Measurements from ENCODE around the gene FANCB. TPM values are rescaled to one million over a fixed set of nuclear protein-coding genes. Genes with fewer than 3 reads are reported as not detected.

The FANCB gene
- total and polyA plus RNA-seq, 9 of the 15 experiments (the other 6 are each of a cell fraction or from before 2014, with no cell fraction given), result 6.5 to 21.3 (median 14.6) TPM

GRCh38 chrX:14896273-14896672, 23.4 kb upstream of the FANCB start:
- 0 out of 3 replicates have a peak, but pooled peaks cover 2% of the 10 kb centered on the region for H3K36me3 ChIP-seq (ENCODE audit: control insufficient read depth, insufficient read depth, low read length)
- no peak overlapping the region for H3K9ac ChIP-seq (ENCODE audit: insufficient read depth in 1 of 2, low read depth in 2 of 2, low read length in 2 of 2)
- ChIA-PET CTCF (ENCODE audit: low intra/inter-chr PET ratio) (no interaction called here), POLR2A (no interaction called here)
- H2AFZ ChIP-seq (ENCODE audit: low read depth, low read length), result no peak overlapping the region
- no peaks in the 10 kb centered on the region for H3K9me3 ChIP-seq (replicated peaks; ENCODE audit: control insufficient read depth, insufficient read depth, low read depth, low read length)
- TF ChIP-seq HES1 (IDR thresholded peaks at IDR 0.05; ENCODE audit: low read depth), result no peak
- TF ChIP-seq FOXO4 (CRISPR knock-in tag; IDR thresholded peaks at IDR 0.05), result no peak
- no peak for TF ChIP-seq CBX1 (IDR thresholded peaks at IDR 0.05; ENCODE audit: low read depth)
- no peak for TF ChIP-seq HOXB6 (CRISPR knock-in tag; IDR thresholded peaks at IDR 0.05; ENCODE audit: borderline replicate concordance)
- no peak for TF ChIP-seq THRB (CRISPR knock-in tag; conservative IDR thresholded peaks at IDR 0.05)
- no peak for TF ChIP-seq LEF1 (IDR thresholded peaks at IDR 0.05)
- no peak for TF ChIP-seq RBM15 (IDR thresholded peaks at IDR 0.05; ENCODE audit: insufficient read depth, low read length)
- no peak for TF ChIP-seq SIN3B (IDR thresholded peaks at IDR 0.05; ENCODE audit: low read depth)
- no peak for TF ChIP-seq ZNF583 (CRISPR knock-in tag; IDR thresholded peaks at IDR 0.05)
- no peak for TF ChIP-seq ZNF239 (CRISPR knock-in tag; IDR thresholded peaks at IDR 0.05)
- TF ChIP-seq SMARCA5 (IDR thresholded peaks at IDR 0.05), result no peak
- TF ChIP-seq MBD1 (CRISPR knock-in tag; IDR thresholded peaks at IDR 0.05), result no peak
- TF ChIP-seq ZNF444 (CRISPR knock-in tag; IDR thresholded peaks at IDR 0.05), result no peak
- TF ChIP-seq NFE2 (IDR thresholded peaks at IDR 0.05; ENCODE audit: low read depth), result no peak
- TF ChIP-seq BCOR (IDR thresholded peaks at IDR 0.05), result no peak
- TF ChIP-seq ELF1 (tag; IDR thresholded peaks at IDR 0.05), result no peak
- TF ChIP-seq ERF (CRISPR knock-in tag; IDR thresholded peaks at IDR 0.05), result no peak
- FAIRE-seq (no peak), ATAC-seq (no peak), DNase-seq (ENCODE audit: extremely low read depth in 1 of 4, low spot score in 3 of 4) (no peak)
- no peak overlapping the region for H3K4me3 ChIP-seq
- H4K20me1 ChIP-seq (replicated peaks; ENCODE audit: control insufficient read depth, insufficient read depth, low read length), result no peaks in the 10 kb centered on the region
- no peak overlapping the region for H3K4me2 ChIP-seq (ENCODE audit: insufficient read depth, low read length)
- no peaks in the 10 kb centered on the region for H3K4me1 ChIP-seq (replicated peaks in 1 of 2; ENCODE audit: control insufficient read depth in 2 of 2, insufficient read depth in 2 of 2, low read length in 2 of 2)
- BruUV-seq (replicated peaks), result no TSS peak
- no peaks in the 10 kb centered on the region for H3K27me3 ChIP-seq (ENCODE audit: control insufficient read depth in 2 of 2, insufficient read depth in 2 of 2, low read length in 2 of 2)
- intact Hi-C loops (cut with micrococcal nuclease), result no loop called here
- H3K27ac ChIP-seq (ENCODE audit: extremely low read depth, low read depth, low read length), result no peak overlapping the region
- no peaks in the 10 kb centered on the region for H3K79me2 ChIP-seq (ENCODE audit: control insufficient read depth, insufficient read depth, low read length)
- WGBS (ENCODE audit: insufficient coverage, low coverage, missing lambda C conversion rate), result 88% methylated on average over 1 of the region's 2 CpGs
- H3K9me1 ChIP-seq (ENCODE audit: control insufficient read depth, insufficient read depth, low read length), result no peaks in the 10 kb centered on the region
- in situ Hi-C loops (cut with MboI), result no loop called here

Measured in K562 (cell line).